Adipocyte (in vitro differentiated cells): ENCODE data around the gene HDLBP.

Source experiments
- DNase-seq: peaks from one replicate; pipeline ENCODE4 v3.0.0-alpha.2; 2015; ENCODE audit warnings: low read depth
- H3K27me3 ChIP-seq: replicated peaks from 2 replicates; pipeline ENCODE4 v1.7.0; 2013; ENCODE audit warnings: mild to moderate bottlenecking, low read length, moderate library complexity; ENCODE audit not compliant: control insufficient read depth, insufficient read depth
- H3K36me3 ChIP-seq: 2 replicates; pipeline ENCODE4 v1.7.0; 2013; ENCODE audit warnings: low read length, mild to moderate bottlenecking, moderate library complexity; ENCODE audit not compliant: control insufficient read depth, insufficient read depth, severe bottlenecking
- H3K4me1 ChIP-seq: 2 replicates; pipeline ENCODE4 v1.7.0; 2013; ENCODE audit warnings: mild to moderate bottlenecking, low read length, moderate library complexity; ENCODE audit not compliant: control insufficient read depth, insufficient read depth
- H3K4me3 ChIP-seq: 2 replicates; pipeline ENCODE4 v1.7.0; 2013; ENCODE audit warnings: mild to moderate bottlenecking, low read length, moderate library complexity
- H3K9ac ChIP-seq: 2 replicates; pipeline ENCODE4 v1.7.0; 2013; ENCODE audit warnings: mild to moderate bottlenecking, low read length, moderate library complexity
- H3K9me3 ChIP-seq: 2 replicates; pipeline ENCODE4 v1.7.0; 2013; ENCODE audit warnings: mild to moderate bottlenecking, low read length, moderate library complexity; ENCODE audit not compliant: control insufficient read depth

Gene HDLBP

DNA sequence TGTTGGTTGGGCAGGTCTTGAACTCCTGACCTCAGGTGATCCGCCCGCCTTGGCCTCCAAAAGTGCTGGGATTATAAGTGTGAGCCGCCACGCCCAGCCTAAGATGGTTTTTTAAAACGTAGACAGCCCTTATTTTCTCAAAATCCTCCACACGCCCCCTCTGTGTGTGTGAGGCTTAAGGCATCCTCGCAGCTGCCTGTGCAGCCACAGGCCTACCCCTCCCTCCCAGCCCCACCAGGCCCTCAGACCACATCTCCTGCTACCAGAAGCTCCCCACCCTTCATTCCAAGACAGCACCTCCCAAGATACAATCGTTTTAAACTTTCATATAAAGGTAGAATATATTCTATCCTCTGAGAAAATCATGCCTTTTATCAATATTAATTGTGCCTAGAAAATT lies 122.2 kb downstream of the HDLBP start:
- Histone ChIP-seq H3K9me3 (no peaks in the 10 kb centered on the region), H3K4me3 (no peak overlapping the region), H3K4me1 (no peaks in the 10 kb centered on the region), H3K27me3 (peaks cover 23% of the 10 kb centered on the region), H3K9ac (no peak overlapping the region), H3K36me3 (no peaks in the 10 kb centered on the region)
- DNase-seq: no peak

- Histone ChIP-seq H3K27me3 (peaks cover 25% of the 10 kb centered on the region), H3K36me3 (no peaks in the 10 kb centered on the region), H3K4me3 (no peak overlapping the region), H3K9ac (no peak overlapping the region), H3K4me1 (no peaks in the 10 kb centered on the region), H3K9me3 (no peaks in the 10 kb centered on the region)
- no peak for DNase-seq
Measured at GRCh38 chr2:241191081-241191480, 124.4 kb downstream of the HDLBP start.

GRCh38 chr2:241190291-241190981 lies 125.0 kb downstream of the HDLBP start:
- H3K27me3 ChIP-seq: peaks cover 20% of the 10 kb centered on the region
- DNase-seq: no peak
- no peak overlapping the region for H3K9ac ChIP-seq
- no peaks in the 10 kb centered on the region for H3K36me3 ChIP-seq
- H3K9me3 ChIP-seq: no peaks in the 10 kb centered on the region
- H3K4me1 ChIP-seq: no peaks in the 10 kb centered on the region
- no peak overlapping the region for H3K4me3 ChIP-seq

GRCh38 chr2:241189856-241190201 lies 125.6 kb downstream of the HDLBP start:
- H3K27me3 ChIP-seq: peaks cover 20% of the 10 kb centered on the region
- H3K36me3 ChIP-seq: no peaks in the 10 kb centered on the region
- DNase-seq: no peak
- H3K9ac ChIP-seq: no peak overlapping the region
- H3K4me3 ChIP-seq: no peak overlapping the region
- peaks cover 2% of the 10 kb centered on the region for H3K4me1 ChIP-seq
- no peaks in the 10 kb centered on the region for H3K9me3 ChIP-seq

GRCh38 chr2:241189093-241189855 lies 126.2 kb downstream of the HDLBP start:
- Histone ChIP-seq H3K4me3 (no peak overlapping the region), H3K9ac (no peak overlapping the region), H3K4me1 (peaks cover 4% of the 10 kb centered on the region), H3K36me3 (no peaks in the 10 kb centered on the region), H3K9me3 (no peaks in the 10 kb centered on the region), H3K27me3 (peaks cover 20% of the 10 kb centered on the region)
- no peak for DNase-seq

- H3K36me3 ChIP-seq: peaks cover 2% of the 10 kb centered on the region
- DNase-seq: no peak
Measured at GRCh38 chr2:241188361-241189092, 126.9 kb downstream of the HDLBP start, which contains the start of gene ANO7. TSS of gene ANO7 (plus strand) at chr2:241188677. CDS start at chr2:241190064, 1,387 bp downstream.

DNA sequence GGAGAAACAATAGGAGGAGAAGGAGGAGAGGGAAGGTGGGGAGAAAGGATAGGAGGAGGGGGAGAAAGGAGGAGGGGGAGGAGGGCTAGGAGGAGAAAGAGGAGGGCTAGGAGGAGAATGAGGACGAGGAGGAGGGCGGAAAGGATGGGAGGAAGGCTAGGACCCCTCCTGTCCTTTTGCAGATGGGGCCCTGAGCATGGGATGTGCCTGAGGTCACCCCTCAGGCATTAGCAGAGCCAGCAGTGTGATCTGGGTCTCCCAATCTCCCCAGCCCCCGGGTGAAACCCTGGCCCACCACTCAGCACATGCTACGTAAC lies 127.6 kb downstream of the HDLBP start:
- peaks cover 4% of the 10 kb centered on the region for H3K4me1 ChIP-seq
- H3K36me3 ChIP-seq: peaks cover 8% of the 10 kb centered on the region
- no peaks in the 10 kb centered on the region for H3K9me3 ChIP-seq
- no peak overlapping the region for H3K9ac ChIP-seq
- H3K27me3 ChIP-seq: peaks cover 20% of the 10 kb centered on the region
- DNase-seq: no peak
- H3K4me3 ChIP-seq: no peak overlapping the region

More at GRCh38 chr2:241188361-241189092, 126.9 kb downstream of the HDLBP start, which contains the start of gene ANO7:
- Histone ChIP-seq H3K9me3 (no peaks in the 10 kb centered on the region), H3K27me3 (peaks cover 20% of the 10 kb centered on the region), H3K9ac (no peak within 1 kb of the TSS), H3K4me1 (peaks cover 4% of the 10 kb centered on the region), H3K4me3 (no peak within 1 kb of the TSS)

DNA sequence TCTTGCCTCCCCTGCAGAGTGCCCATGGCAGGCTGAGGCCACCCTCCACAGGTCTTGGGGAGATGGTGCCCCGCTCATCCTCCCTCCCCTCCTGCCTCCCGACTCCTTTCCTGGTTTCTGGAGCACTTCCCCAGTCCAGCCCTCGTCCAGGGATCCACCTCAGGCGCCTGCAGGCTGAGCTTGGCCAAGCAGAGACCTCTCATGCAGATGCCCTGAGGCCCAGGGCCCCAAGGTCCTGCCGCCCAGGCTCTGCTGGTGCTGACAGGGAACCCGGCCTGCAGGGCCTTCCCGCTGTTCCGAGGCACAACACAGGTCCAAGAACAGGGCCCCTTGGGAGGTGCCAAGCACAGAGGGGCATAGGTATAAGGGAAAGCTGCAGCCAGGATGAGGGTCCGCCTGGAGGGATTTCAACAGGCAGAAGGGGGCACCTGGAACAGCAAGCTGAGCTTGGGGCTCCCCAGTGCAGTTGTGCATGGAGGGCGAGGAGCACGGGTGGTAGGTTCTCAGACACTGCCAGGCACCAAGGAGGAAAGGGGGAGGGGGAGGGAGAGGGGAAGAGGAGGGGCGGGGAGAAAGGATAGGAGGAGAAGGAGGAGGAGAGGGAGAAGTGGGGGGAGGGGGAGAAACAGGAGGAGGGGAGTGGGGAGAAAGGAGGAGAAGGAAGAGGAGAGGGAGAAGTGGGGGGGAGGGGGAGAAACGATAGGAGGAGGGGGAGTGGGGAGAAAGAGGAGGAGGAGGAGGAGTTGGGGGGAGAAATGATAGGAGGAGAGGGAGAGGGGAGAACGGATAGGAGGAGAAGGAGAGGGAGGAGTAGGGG lies 128.2 kb downstream of the HDLBP start:
- Histone ChIP-seq H3K9me3 (no peaks in the 10 kb centered on the region), H3K9ac (no peak overlapping the region), H3K27me3 (peaks cover 20% of the 10 kb centered on the region), H3K4me1 (peaks cover 4% of the 10 kb centered on the region), H3K36me3 (peaks cover 14% of the 10 kb centered on the region), H3K4me3 (no peak overlapping the region)
- no peak for DNase-seq

DNA sequence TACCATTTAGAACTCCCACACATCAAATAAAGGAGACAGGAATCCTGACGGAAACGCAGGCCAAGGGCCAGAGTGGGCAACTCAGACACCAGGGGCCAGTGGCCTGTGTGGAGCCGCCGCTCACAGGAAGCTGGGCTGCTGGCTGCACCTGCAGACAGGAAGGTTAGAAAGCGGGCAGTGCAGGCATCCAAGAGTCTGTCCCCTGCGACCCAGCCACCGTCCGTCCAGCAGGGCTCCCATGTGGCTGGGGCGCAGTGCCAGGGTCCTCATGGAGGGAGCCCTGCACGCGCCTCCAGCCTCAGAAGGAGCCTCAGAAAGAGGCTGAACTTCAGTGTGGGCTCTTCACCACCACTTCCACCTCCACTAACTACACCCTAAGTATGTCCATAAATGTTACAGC lies 129.5 kb downstream of the HDLBP start:
- peaks cover 4% of the 10 kb centered on the region for H3K4me1 ChIP-seq
- no peaks in the 10 kb centered on the region for H3K9me3 ChIP-seq
- H3K27me3 ChIP-seq: peaks cover 20% of the 10 kb centered on the region
- no peak overlapping the region for H3K4me3 ChIP-seq
- H3K36me3 ChIP-seq: peaks cover 18% of the 10 kb centered on the region
- H3K9ac ChIP-seq: no peak overlapping the region
- DNase-seq: no peak

DNA sequence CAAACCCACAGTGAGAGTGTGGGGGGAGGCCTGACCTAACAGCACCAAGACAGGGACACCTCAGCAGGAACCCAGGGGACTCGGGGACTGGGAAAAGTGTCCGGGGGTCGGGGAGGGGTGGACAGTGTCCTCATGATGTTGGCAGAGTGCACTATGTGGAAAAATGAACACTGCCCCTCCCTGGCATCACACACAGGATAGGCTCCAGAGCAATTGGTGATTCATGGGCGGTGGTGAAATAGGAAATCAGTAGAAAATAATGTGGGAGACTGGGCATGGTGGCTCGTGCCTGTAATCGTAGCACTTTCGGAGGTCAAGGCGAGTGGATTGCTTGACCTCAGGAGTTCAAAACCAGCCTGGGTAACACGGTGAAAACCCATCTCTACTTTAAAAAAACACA lies 130.6 kb downstream of the HDLBP start:
- Histone ChIP-seq H3K9me3 (no peaks in the 10 kb centered on the region), H3K4me1 (peaks cover 4% of the 10 kb centered on the region), H3K4me3 (no peak overlapping the region), H3K9ac (no peak overlapping the region), H3K36me3 (peaks cover 18% of the 10 kb centered on the region), H3K27me3 (peaks cover 20% of the 10 kb centered on the region)
- no peak for DNase-seq

DNA sequence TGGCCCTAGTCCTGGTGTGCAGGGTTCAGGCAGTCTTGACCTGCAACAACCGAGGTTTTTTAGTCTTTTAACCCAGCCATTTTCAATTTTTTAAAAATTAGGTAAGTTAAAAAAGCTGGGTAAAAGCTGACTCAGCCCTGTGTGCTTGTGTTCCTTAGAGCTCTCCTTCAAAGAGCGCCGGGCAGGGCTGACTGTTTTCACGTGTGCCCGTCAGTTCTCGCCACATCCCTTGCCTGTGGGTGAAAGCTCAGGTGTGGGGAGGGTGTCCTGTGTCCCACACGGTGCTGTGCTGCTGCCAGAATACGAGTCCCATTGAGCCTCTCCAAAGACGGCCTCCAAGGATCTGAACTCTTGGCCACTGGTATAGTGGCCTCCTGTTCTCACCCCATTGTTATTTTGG lies 132.3 kb downstream of the HDLBP start:
- no peak for DNase-seq
- Histone ChIP-seq H3K9me3 (no peaks in the 10 kb centered on the region), H3K36me3 (peaks cover 25% of the 10 kb centered on the region), H3K4me3 (no peak overlapping the region), H3K9ac (no peak overlapping the region), H3K4me1 (peaks cover 4% of the 10 kb centered on the region), H3K27me3 (peaks cover 12% of the 10 kb centered on the region)
